Body of pancreas (tissue), 4 donors: Measurements from ENCODE around the gene FIGLA.

Experiments
- CTCF ChIP-seq, 7 experiments: fragments of 450-650 bp in 4 of 7; fragments of 200-600 bp in 3 of 7; sonication (generic) in 3 of 7; IDR thresholded peaks; one replicate each; pipeline ENCODE4 v1.5.1; 2016 to 2019; ENCODE audit warnings: antibody characterized with exemption in 7 of 7
- POLR2A ChIP-seq, 3 donors: fragments of 450-650 bp; IDR thresholded peaks; one replicate each; pipeline ENCODE4 v1.6.1; 2016; ENCODE audit warnings: antibody characterized with exemption in 3 of 3, mild to moderate bottlenecking in 2 of 3

GRCh38 chr2:70777450-70777849 lies 13.0 kb downstream of the FIGLA start:
- TF ChIP-seq CTCF (IDR thresholded peaks at IDR 0.05) (no peak), POLR2A (IDR thresholded peaks at IDR 0.05) (no peak)
